GM19455 (cell line): ENCODE results near the gene GPATCH1.

Experiments used
- ATAC-seq: cut with Tn5 transposase; IDR thresholded peaks from one replicate; pipeline ENCODE4 v1.9.1; 2021; ENCODE audit not compliant: unreplicated experiment

Gene GPATCH1

GRCh38 chr19:33063753-33064457 is 17.1 kb upstream of the GPATCH1 start:
- ATAC-seq: no peak

- ATAC-seq: peak; percentile 42
Measured at GRCh38 chr19:33064458-33064791, 16.6 kb upstream of the GPATCH1 start.

- peak; percentile 72 for ATAC-seq
Measured at GRCh38 chr19:33064792-33065550, 16.0 kb upstream of the GPATCH1 start, which contains the start of gene RHPN2. TSS of gene RHPN2 (minus strand) at chr19:33064888. CDS start at chr19:33064852, 36 bp downstream.

GRCh38 chr19:33066543-33066942 is 14.4 kb upstream of the GPATCH1 start:
- no peak for ATAC-seq

GRCh38 chr19:33067121-33067520 is 13.9 kb upstream of the GPATCH1 start:
- no peak for ATAC-seq

GRCh38 chr19:33071887-33072286 is 9.1 kb upstream of the GPATCH1 start:
- no peak for ATAC-seq

- ATAC-seq: no peak
Measured at GRCh38 chr19:33075519-33075918, 5.5 kb upstream of the GPATCH1 start.

GRCh38 chr19:33085570-33086128 is 4.7 kb downstream of the GPATCH1 start:
- ATAC-seq: no peak

GRCh38 chr19:33086955-33087354 is 6.0 kb downstream of the GPATCH1 start:
- no peak for ATAC-seq

- no peak for ATAC-seq
Measured at GRCh38 chr19:33089010-33089409, 8.0 kb downstream of the GPATCH1 start.

GRCh38 chr19:33090179-33090578 is 9.2 kb downstream of the GPATCH1 start:
- no peak for ATAC-seq

- ATAC-seq: no peak
Measured at GRCh38 chr19:33093420-33094210, 12.6 kb downstream of the GPATCH1 start.

GRCh38 chr19:33094436-33095067 is 13.6 kb downstream of the GPATCH1 start:
- ATAC-seq: no peak

GRCh38 chr19:33096005-33096404 is 15.0 kb downstream of the GPATCH1 start:
- ATAC-seq: no peak

- no peak for ATAC-seq
Measured at GRCh38 chr19:33098055-33098534, 17.1 kb downstream of the GPATCH1 start.

- ATAC-seq: no peak
Measured at GRCh38 chr19:33100894-33101644, 20.1 kb downstream of the GPATCH1 start.

GRCh38 chr19:33102893-33103292 is 21.9 kb downstream of the GPATCH1 start:
- no peak for ATAC-seq

- no peak for ATAC-seq
Measured at GRCh38 chr19:33108161-33108560, 27.2 kb downstream of the GPATCH1 start.

GRCh38 chr19:33110137-33110910 is 29.3 kb downstream of the GPATCH1 start:
- ATAC-seq: no peak
